Measurements from ENCODE around the gene KRTAP10-4. TPM values are rescaled to one million over a fixed set of nuclear protein-coding genes. Genes with fewer than 3 reads are reported as not detected.
A peak's percentile ranks its signal among the peaks of the same experiment; 100 is the strongest.

The KRTAP10-4 gene
- total RNA-seq, 4 donors from 2014 or later: not detected

DNA sequence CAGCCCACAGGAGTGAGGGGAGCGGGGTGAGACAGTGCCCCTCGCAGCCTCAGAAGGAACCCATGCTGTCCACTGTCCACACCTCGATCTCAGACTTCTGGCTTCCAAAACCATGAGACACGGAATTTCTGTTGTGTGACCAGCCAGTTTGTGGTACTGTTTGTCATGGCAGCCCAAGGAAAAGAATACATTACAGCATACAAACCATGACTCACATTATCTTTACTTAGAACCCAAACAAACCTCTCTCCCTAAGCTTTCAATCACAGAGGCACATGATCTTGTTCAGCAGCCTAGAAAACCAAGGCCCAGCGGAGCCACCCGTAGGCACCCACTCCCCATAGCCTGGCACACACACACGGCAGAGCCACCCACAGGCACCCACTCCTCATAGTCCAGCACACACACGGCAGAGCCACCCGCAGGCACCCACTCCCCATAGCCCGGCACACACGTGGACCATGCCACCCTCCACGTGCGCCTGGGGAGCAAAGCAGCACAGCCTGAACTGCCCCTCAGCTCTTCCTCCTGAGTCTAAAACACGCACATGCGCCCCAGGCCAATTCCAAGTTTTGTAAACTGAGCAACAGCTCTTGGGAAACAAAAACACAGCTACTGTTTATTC lies 458 bp upstream of the KRTAP10-4 start:
- WGBS, 2 donors (ENCODE audit: low coverage in 1 of 2): 75% methylated on average over 15 of the region's 15 CpGs; no CpG with 5 or more reads in 1 of the 2 donors
- Histone ChIP-seq H3K27ac (no peak overlapping the region), H3K4me1 (peaks cover 0 to 11% (median 8%) of the 10 kb centered on the region in 4 donors), H3K4me3 (no peak overlapping the region), H3K27me3 (peaks cover 4% of the 10 kb centered on the region), H3K9me3 (no peaks in the 10 kb centered on the region), H3K36me3 (no peaks in the 10 kb centered on the region)
- intact Hi-C loops (cut with DNase I; ENCODE audit: low total_unique reads) (no loop called here), in situ Hi-C loops (cut with MboI; ENCODE audit: low pct_ligation_motif_present in 1 of 4, low pct_unique_long_range_greater_than_20kb in 1 of 4, low sequenced_read_pairs in 3 of 4) (no loop called here)
- no peak for TF ChIP-seq EP300 (IDR thresholded peaks at IDR 0.05; ENCODE audit: low read depth)
- TF ChIP-seq, protein P1, sequence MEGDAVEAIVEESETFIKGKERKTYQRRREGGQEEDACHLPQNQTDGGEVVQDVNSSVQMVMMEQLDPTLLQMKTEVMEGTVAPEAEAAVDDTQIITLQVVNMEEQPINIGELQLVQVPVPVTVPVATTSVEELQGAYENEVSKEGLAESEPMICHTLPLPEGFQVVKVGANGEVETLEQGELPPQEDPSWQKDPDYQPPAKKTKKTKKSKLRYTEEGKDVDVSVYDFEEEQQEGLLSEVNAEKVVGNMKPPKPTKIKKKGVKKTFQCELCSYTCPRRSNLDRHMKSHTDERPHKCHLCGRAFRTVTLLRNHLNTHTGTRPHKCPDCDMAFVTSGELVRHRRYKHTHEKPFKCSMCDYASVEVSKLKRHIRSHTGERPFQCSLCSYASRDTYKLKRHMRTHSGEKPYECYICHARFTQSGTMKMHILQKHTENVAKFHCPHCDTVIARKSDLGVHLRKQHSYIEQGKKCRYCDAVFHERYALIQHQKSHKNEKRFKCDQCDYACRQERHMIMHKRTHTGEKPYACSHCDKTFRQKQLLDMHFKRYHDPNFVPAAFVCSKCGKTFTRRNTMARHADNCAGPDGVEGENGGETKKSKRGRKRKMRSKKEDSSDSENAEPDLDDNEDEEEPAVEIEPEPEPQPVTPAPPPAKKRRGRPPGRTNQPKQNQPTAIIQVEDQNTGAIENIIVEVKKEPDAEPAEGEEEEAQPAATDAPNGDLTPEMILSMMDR (IDR thresholded peaks at IDR 0.05): no peak
- TF ChIP-seq POLR2A (IDR thresholded peaks at IDR 0.05): no peak
- no peak for TF ChIP-seq POLR2AphosphoS5 (IDR thresholded peaks at IDR 0.05)
- DNase-seq: no peak

- in situ Hi-C loops (cut with MboI; ENCODE audit: low pct_ligation_motif_present in 1 of 4, low pct_unique_long_range_greater_than_20kb in 1 of 4, low sequenced_read_pairs in 3 of 4): loop anchor here in 2 of 4 donors (25.0 kb wide), 1 partner anchor 113 kb away; the partner anchor contains the start of genes KRTAP10-12 (in 2 of the 2) and KRTAP12-1 (in 2 of the 2)
These were observed 1.2 kb downstream of the KRTAP10-4 start for GRCh38 chr21:44574457-44575306.

DNA sequence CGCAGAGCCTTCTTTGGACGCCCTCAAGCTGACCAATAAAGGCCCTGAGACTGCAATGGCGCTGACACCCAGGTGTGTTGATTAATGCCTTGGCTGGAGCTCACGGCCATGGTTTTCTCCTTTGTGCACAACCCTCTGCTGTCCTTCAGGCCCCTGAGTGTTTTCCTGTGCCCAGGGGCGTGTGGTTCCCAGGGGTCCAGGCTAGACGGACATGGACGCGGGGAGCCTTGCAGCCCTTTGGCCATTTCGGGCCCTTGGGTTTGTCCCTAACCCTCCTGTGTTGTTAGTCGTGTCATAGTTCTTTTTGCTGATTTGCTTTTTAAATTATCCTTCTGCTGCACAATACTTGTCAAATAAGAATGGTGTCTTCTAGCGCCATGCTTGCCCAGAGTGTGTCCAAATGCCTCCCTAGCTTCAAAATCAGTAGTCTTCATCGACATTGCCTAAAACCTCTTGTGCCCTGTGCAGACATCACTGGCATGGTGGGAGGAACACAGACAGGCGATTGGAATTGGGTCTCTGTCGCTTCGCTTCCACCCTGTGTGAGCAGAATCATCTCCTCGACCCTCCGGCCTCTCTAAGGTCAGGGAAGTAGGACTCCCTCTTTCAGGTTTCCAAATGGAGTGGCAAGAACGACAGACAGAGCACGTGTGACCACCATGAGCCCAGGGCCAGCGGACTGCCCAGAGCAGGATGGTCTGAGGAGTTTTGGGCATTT lies 1.9 kb downstream of the KRTAP10-4 start:
- 85% methylated on average over 20 of the region's 20 CpGs; no CpG with 5 or more reads in 1 of the 2 donors for WGBS, 2 donors (ENCODE audit: low coverage in 1 of 2)
- in situ Hi-C loops (cut with MboI; ENCODE audit: low pct_ligation_motif_present in 1 of 4, low pct_unique_long_range_greater_than_20kb in 1 of 4, low sequenced_read_pairs in 3 of 4) (loop anchor here in 2 of 4 donors (25.0 kb wide), 1 partner anchor 112 kb away; the partner anchor contains the start of genes KRTAP10-12 (in 2 of the 2) and KRTAP12-1 (in 2 of the 2)), intact Hi-C loops (cut with DNase I; ENCODE audit: low total_unique reads) (no loop called here)
- no peak for TF ChIP-seq POLR2A (IDR thresholded peaks at IDR 0.05)
- TF ChIP-seq, protein P1 (IDR thresholded peaks at IDR 0.05): no peak
- no peak for TF ChIP-seq POLR2AphosphoS5 (IDR thresholded peaks at IDR 0.05)
- TF ChIP-seq EP300 (IDR thresholded peaks at IDR 0.05; ENCODE audit: low read depth): no peak
- Histone ChIP-seq H3K27ac (peak overlapping the region in 2 of 4 donors; percentile 11 to 61), H3K4me3 (no peak overlapping the region), H3K9me3 (no peaks in the 10 kb centered on the region), H3K27me3 (peaks cover 4% of the 10 kb centered on the region), H3K36me3 (no peaks in the 10 kb centered on the region), H3K4me1 (peaks cover 0 to 11% (median 8%) of the 10 kb centered on the region in 4 donors)
- DNase-seq: no peak

More at GRCh38 chr21:44574457-44575306, 1.2 kb downstream of the KRTAP10-4 start:
- H3K9me3 ChIP-seq: no peaks in the 10 kb centered on the region
- WGBS, 2 donors (ENCODE audit: low coverage in 1 of 2): 34% methylated on average over 19 of the region's 21 CpGs; no CpG with 5 or more reads in 1 of the 2 donors
- H3K4me1 ChIP-seq: peaks cover 0 to 11% (median 8%) of the 10 kb centered on the region in 4 donors
- peak overlapping the region in 2 of 4 donors; percentile 17 to 24 for H3K4me3 ChIP-seq
- DNase-seq: peak; percentile 77
- H3K27me3 ChIP-seq: peaks cover 4% of the 10 kb centered on the region
- TF ChIP-seq, protein P1 (IDR thresholded peaks at IDR 0.05): peak in 2 of 5 experiments; percentile 15 to 16
- TF ChIP-seq EP300 (IDR thresholded peaks at IDR 0.05; ENCODE audit: low read depth): no peak
- no peaks in the 10 kb centered on the region for H3K36me3 ChIP-seq
- H3K27ac ChIP-seq: peak overlapping the region in 2 of 4 donors; percentile 11 to 61
- intact Hi-C loops (cut with DNase I; ENCODE audit: low total_unique reads): no loop called here

Data from transverse colon (tissue), 4 donors.